GM15510 (cell line): ENCODE measurements around the gene FREM1.

Experiments
- POLR2A ChIP-seq: IDR thresholded peaks from 3 replicates; pipeline ENCODE4 v1.6.1; 2011; ENCODE audit warnings: borderline replicate concordance; ENCODE audit not compliant: insufficient read length; ENCODE audit errors: extremely low read depth

The FREM1 gene

GRCh38 chr9:14924230-14925219, 14.3 kb upstream of the FREM1 start:
- no peak for TF ChIP-seq POLR2A

- TF ChIP-seq POLR2A = no peak
These were observed 13.5 kb upstream of the FREM1 start for GRCh38 chr9:14923701-14924100.

GRCh38 chr9:14913366-14913765, 3.1 kb upstream of the FREM1 start:
- TF ChIP-seq POLR2A = no peak

- TF ChIP-seq POLR2A = no peak
These were observed 2.6 kb upstream of the FREM1 start for GRCh38 chr9:14912859-14913258.

- TF ChIP-seq POLR2A = no peak
These were observed 818 bp upstream of the FREM1 start for GRCh38 chr9:14911046-14911445.

- TF ChIP-seq POLR2A = no peak
These were observed 647 bp downstream of the FREM1 start for GRCh38 chr9:14909601-14909960.

GRCh38 chr9:14909181-14909580, 1.0 kb downstream of the FREM1 start:
- no peak for TF ChIP-seq POLR2A

- no peak for TF ChIP-seq POLR2A
These were observed 1.7 kb downstream of the FREM1 start for GRCh38 chr9:14908295-14909180.

GRCh38 chr9:14907696-14908095, 2.5 kb downstream of the FREM1 start:
- no peak for TF ChIP-seq POLR2A

- TF ChIP-seq POLR2A = no peak
These were observed 2.9 kb downstream of the FREM1 start for GRCh38 chr9:14907360-14907685.

GRCh38 chr9:14906644-14907359, 3.4 kb downstream of the FREM1 start:
- TF ChIP-seq POLR2A = no peak

- no peak for TF ChIP-seq POLR2A
These were observed 4.2 kb downstream of the FREM1 start for GRCh38 chr9:14906000-14906399.

- no peak for TF ChIP-seq POLR2A
These were observed 7.2 kb downstream of the FREM1 start for GRCh38 chr9:14903040-14903439.

- no peak for TF ChIP-seq POLR2A
These were observed 7.7 kb downstream of the FREM1 start for GRCh38 chr9:14902561-14902960.

- no peak for TF ChIP-seq POLR2A
These were observed 10.4 kb downstream of the FREM1 start for GRCh38 chr9:14899815-14900193.
